Neural progenitor cell (in vitro differentiated cells): ENCODE results near the gene ARHGAP42. TPM values are rescaled to one million over a fixed set of nuclear protein-coding genes. Genes with fewer than 3 reads are reported as not detected.

Experiments used
- DNase-seq: peaks from one replicate; pipeline ENCODE4 v3.0.0-alpha.2; 2016; ENCODE audit warnings: low spot score
- H2AFZ ChIP-seq: fragments of 200-600 bp; sonication (generic); replicated peaks from 2 replicates; pipeline ENCODE4 v1.6.1; 2016; ENCODE audit warnings: antibody characterized with exemption
- H3F3A ChIP-seq: fragments of 200-600 bp; sonication (generic); 2 replicates; pipeline ENCODE4 v1.6.1; 2016; ENCODE audit warnings: antibody characterized with exemption, low read depth
- H3K27ac ChIP-seq: fragments of 200-600 bp; sonication (generic); 2 replicates; pipeline ENCODE4 v1.5.1; 2016; ENCODE audit warnings: mild to moderate bottlenecking
- H3K27me3 ChIP-seq: fragments of 200-600 bp; sonication (generic); 2 replicates; pipeline ENCODE4 v1.6.1; 2016; ENCODE audit warnings: mild to moderate bottlenecking, moderate library complexity
- H3K36me3 ChIP-seq: fragments of 200-600 bp; sonication (generic); 2 replicates; pipeline ENCODE4 v1.5.1; 2016
- H3K4me1 ChIP-seq: fragments of 200-600 bp; sonication (generic); 2 replicates; pipeline ENCODE4 v1.6.1; 2016; ENCODE audit warnings: mixed run types
- H3K4me2 ChIP-seq: fragments of 200-600 bp; sonication (generic); 2 replicates; pipeline ENCODE4 v1.6.1; 2016
- H3K4me3 ChIP-seq: fragments of 200-600 bp; sonication (generic); 2 replicates; pipeline ENCODE4 v1.5.1; 2016
- H3K79me2 ChIP-seq: fragments of 200-600 bp; sonication (generic); 2 replicates; pipeline ENCODE4 v1.6.1; 2016; ENCODE audit warnings: low read depth
- H3K9ac ChIP-seq: fragments of 200-600 bp; sonication (generic); 2 replicates; pipeline ENCODE4 v1.6.1; 2016
- H3K9me3 ChIP-seq: fragments of 200-600 bp; sonication (generic); 2 replicates; pipeline ENCODE4 v1.5.1; 2016; ENCODE audit warnings: low read depth
- H4K20me1 ChIP-seq: fragments of 200-600 bp; sonication (generic); 2 replicates; pipeline ENCODE4 v1.6.1; 2016; ENCODE audit warnings: low read depth
- H3K27ac Mint-ChIP-seq: 3 replicates; pipeline ENCODE4 v1.8.0; 2021; ENCODE audit warnings: mixed read lengths
- H3K27me3 Mint-ChIP-seq: 2 replicates; pipeline ENCODE4 v1.8.0; 2022; ENCODE audit warnings: low read depth, mild to moderate bottlenecking, inconsistent platforms, moderate library complexity, mixed read lengths; ENCODE audit not compliant: insufficient read depth
- H3K36me3 Mint-ChIP-seq: 3 replicates; pipeline ENCODE4 v1.8.0; 2021; ENCODE audit warnings: mixed read lengths
- H3K4me1 Mint-ChIP-seq: 3 replicates; pipeline ENCODE4 v1.8.0; 2021; ENCODE audit warnings: mixed read lengths
- H3K4me3 Mint-ChIP-seq: 3 replicates; pipeline ENCODE4 v1.8.0; 2021; ENCODE audit warnings: mild to moderate bottlenecking, moderate library complexity, mixed read lengths
- H3K9me3 Mint-ChIP-seq: 3 replicates; pipeline ENCODE4 v1.8.0; 2020; ENCODE audit warnings: mixed read lengths
- CTCF ChIP-seq: fragments of 200-600 bp; sonication (generic); IDR thresholded peaks from 2 replicates; pipeline ENCODE4 v1.5.1; 2017; ENCODE audit warnings: antibody characterized with exemption, mild to moderate bottlenecking
- EZH2 ChIP-seq: fragments of 200-600 bp; sonication (generic); IDR thresholded peaks from 2 replicates; pipeline ENCODE4 v1.6.1; 2017; ENCODE audit warnings: antibody characterized with exemption, mild to moderate bottlenecking, moderate library complexity
- EZH2phosphoT487 ChIP-seq: fragments of 200-600 bp; sonication (generic); IDR thresholded peaks from 2 replicates; pipeline ENCODE4 v1.6.1; 2017; ENCODE audit warnings: antibody characterized with exemption
- total RNA-seq: library from RNA; depleted of rRNA; stranded (reverse); fragments of >200 nt; gene quantifications from 2 replicates; pipeline ENCODE4 v1.2.3, GENCODE V29; 2015; ENCODE audit warnings: low replicate concordance

The ARHGAP42 gene
- total RNA-seq, 1 donor from 2014 or later = 31.0 TPM

- Histone ChIP-seq H3K4me1 (peaks cover 25% of the 10 kb centered on the region), H3K4me2 (no peak overlapping the region), H3F3A (peaks cover 24% of the 10 kb centered on the region), H4K20me1 (no peaks in the 10 kb centered on the region), H2AFZ (no peak overlapping the region), H3K9ac (no peak overlapping the region), H3K79me2 (peaks cover 14% of the 10 kb centered on the region), H3K27ac (no peak overlapping the region), H3K27me3 (no peaks in the 10 kb centered on the region), H3K9me3 (no peaks in the 10 kb centered on the region), H3K36me3 (no peaks in the 10 kb centered on the region), H3K4me3 (no peak overlapping the region)
- no peak for DNase-seq
- no peaks in the 10 kb centered on the region for H3K36me3 Mint-ChIP-seq
- H3K4me3 Mint-ChIP-seq = no peak overlapping the region
- peaks cover 3% of the 10 kb centered on the region for H3K4me1 Mint-ChIP-seq
- H3K27me3 Mint-ChIP-seq = no peaks in the 10 kb centered on the region
- H3K9me3 Mint-ChIP-seq = no peaks in the 10 kb centered on the region
- TF ChIP-seq EZH2phosphoT487 (no peak), CTCF (no peak), EZH2 (no peak)
- H3K27ac Mint-ChIP-seq = no peak overlapping the region
Observed at GRCh38 chr11:100732949-100733348, 45.9 kb downstream of the ARHGAP42 start.

DNA sequence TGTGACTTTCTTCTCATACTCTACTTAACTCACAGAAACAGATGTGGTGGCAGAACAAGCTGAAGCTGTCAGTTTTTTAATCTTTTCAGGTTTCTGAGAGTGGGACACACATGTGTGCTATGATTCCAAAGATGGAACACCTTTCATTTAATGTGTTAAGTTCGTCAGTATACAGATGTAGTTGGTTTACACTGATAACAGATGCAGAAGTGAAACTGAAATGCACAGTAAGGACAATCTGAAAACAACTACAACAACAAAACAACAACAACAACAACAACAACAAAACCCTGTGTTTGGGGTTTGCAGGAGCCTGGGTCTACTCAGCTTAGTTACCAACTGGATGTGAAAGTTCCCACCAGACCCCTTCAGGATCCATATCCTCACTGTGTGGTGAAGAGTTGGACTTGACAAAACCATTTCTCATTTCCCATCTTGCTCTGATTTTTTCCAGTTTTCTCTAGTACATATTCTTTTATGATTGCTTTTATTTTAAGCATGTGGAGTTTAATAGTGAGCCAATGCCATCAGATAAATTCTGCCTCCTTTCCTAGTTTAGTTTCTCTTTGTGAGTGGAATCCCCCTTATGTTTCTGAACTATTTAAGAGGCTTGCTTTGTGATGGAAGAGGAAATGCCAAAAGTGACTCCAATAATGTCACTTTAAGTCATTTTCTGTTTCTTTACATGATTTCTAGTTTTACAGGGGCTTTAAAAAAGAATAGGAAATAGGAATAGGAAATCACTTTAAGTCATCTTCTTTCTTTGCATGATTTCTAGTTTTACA is 47.8 kb downstream of the ARHGAP42 start:
- Histone ChIP-seq H2AFZ (no peak overlapping the region), H3K4me2 (no peak overlapping the region), H3K4me3 (no peak overlapping the region), H3K79me2 (peaks cover 23% of the 10 kb centered on the region), H3K9ac (no peak overlapping the region), H3K27me3 (no peaks in the 10 kb centered on the region), H3K9me3 (no peaks in the 10 kb centered on the region), H3F3A (peaks cover 26% of the 10 kb centered on the region), H3K27ac (no peak overlapping the region), H3K36me3 (no peaks in the 10 kb centered on the region), H4K20me1 (no peaks in the 10 kb centered on the region), H3K4me1 (peaks cover 41% of the 10 kb centered on the region)
- Mint-ChIP-seq H3K4me1 (peaks cover 15% of the 10 kb centered on the region), H3K9me3 (no peaks in the 10 kb centered on the region), H3K27ac (no peak overlapping the region), H3K36me3 (no peaks in the 10 kb centered on the region), H3K27me3 (no peaks in the 10 kb centered on the region), H3K4me3 (no peak overlapping the region)
- TF ChIP-seq EZH2phosphoT487 (no peak), CTCF (no peak)
- DNase-seq = no peak

DNA sequence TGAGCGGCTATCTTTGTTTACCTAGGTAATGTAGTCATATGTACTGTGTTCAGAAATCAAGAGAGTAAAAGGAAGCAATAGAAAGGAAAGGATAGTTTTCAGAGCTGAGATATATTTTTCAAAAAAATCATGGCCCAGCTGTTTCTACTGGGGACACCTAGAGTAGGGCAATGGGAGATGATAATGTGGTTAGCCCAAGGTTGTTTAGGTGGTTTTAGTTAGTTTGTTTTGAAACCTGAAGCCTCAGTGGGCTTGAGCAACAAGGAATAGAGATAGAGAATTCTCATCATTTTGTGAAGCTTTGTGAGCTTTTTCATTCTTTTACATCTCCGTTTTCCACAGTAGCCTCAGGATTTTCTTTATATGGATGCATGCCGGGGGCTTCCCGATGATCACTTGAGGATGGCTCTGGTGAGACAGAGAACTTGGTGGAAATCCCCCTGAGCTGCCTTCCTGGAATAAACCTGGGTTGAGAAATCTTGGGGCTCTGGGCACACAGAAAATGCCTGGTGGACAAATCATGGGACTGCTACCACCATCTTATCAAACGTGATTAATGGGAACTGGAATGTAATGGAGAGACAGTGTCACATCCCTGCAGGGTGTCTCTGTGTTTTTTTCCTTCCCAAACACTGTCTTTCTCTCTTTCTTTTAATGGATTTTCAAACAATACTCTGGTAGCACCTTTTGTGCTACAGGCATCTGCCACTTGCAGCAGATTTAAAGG is 49.0 kb downstream of the ARHGAP42 start:
- Histone ChIP-seq H3F3A (peaks cover 26% of the 10 kb centered on the region), H3K79me2 (peaks cover 20% of the 10 kb centered on the region), H4K20me1 (no peaks in the 10 kb centered on the region), H3K9ac (no peak overlapping the region), H3K4me2 (peak overlapping the region; percentile 43), H3K9me3 (no peaks in the 10 kb centered on the region), H3K4me3 (no peak overlapping the region), H3K27ac (peak overlapping the region; percentile 74), H3K4me1 (peaks cover 44% of the 10 kb centered on the region), H2AFZ (no peak overlapping the region), H3K36me3 (no peaks in the 10 kb centered on the region), H3K27me3 (no peaks in the 10 kb centered on the region)
- H3K36me3 Mint-ChIP-seq = no peaks in the 10 kb centered on the region
- H3K4me3 Mint-ChIP-seq = no peak overlapping the region
- no peak overlapping the region for H3K27ac Mint-ChIP-seq
- no peaks in the 10 kb centered on the region for H3K9me3 Mint-ChIP-seq
- TF ChIP-seq EZH2 (no peak), CTCF (peak; percentile 15), EZH2phosphoT487 (no peak)
- H3K27me3 Mint-ChIP-seq = no peaks in the 10 kb centered on the region
- H3K4me1 Mint-ChIP-seq = peaks cover 24% of the 10 kb centered on the region
- DNase-seq = peak; percentile 61
